ENCODE measurements around the gene CEP128.
A peak's percentile ranks its signal among the peaks of the same experiment; 100 is the strongest.

CEP128 gene

DNA sequence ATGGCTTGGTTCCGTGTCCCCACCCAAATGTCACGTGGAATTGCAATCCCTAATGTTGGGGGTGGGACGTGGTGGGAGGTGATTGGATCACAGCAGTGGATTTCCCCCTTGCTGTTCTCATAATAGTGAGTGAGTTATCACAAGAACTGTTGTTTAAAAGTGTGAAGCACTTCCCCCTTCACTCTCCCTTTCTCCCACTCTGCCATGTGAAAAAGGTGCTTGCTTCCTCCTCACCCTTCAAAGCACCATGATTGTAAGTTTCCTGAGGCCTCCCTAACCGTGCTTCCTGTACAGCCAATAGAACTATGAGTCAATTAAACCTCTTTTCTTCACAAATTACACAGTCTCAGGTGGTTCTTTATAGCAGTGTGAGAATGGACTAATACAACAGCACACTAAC lies 5.3 kb upstream of the CEP128 start:
- Histone ChIP-seq H2BK12ac (ENCODE audit: low read length) (no peak overlapping the region), H3K14ac (ENCODE audit: low read length) (no peak overlapping the region), H2BK5ac (ENCODE audit: low read depth, low read length, poor library complexity) (no peak overlapping the region), H3K27me3 (ENCODE audit: insufficient read depth, low read length) (no peaks in the 10 kb centered on the region), H3K9me3 (ENCODE audit: insufficient read depth, low read depth, low read length) (no peaks in the 10 kb centered on the region), H2AK5ac (ENCODE audit: low read length) (no peak overlapping the region), H3K4me2 (ENCODE audit: low read length) (no peak overlapping the region), H3K36me3 (ENCODE audit: control insufficient read depth in 1 of 2, insufficient read depth in 2 of 2, low read length in 2 of 2) (no peaks in the 10 kb centered on the region), H2AFZ (ENCODE audit: insufficient read depth, low read length, poor library complexity) (no peak overlapping the region), H3K9ac (ENCODE audit: low read length) (no peak overlapping the region), H3K4me1 (ENCODE audit: control insufficient read depth in 1 of 2, insufficient read depth in 2 of 2, low read length in 2 of 2) (no peaks in the 10 kb centered on the region), H2BK120ac (ENCODE audit: insufficient read depth, low read length, poor library complexity) (no peak overlapping the region), H4K91ac (ENCODE audit: low read depth, low read length) (no peak overlapping the region), H3K4ac (ENCODE audit: low read depth, low read length) (no peak overlapping the region), H3K18ac (ENCODE audit: low read length) (no peak overlapping the region), H4K12ac (ENCODE audit: low read depth, low read length) (no peak overlapping the region), H3K4me3 (ENCODE audit: low read depth, low read length) (no peak overlapping the region), H4K8ac (ENCODE audit: low read depth, low read length) (no peak overlapping the region), H3K79me1 (ENCODE audit: low read length) (peaks cover 3% of the 10 kb centered on the region), H3K79me2 (ENCODE audit: control insufficient read depth, insufficient read depth, low read length, poor library complexity) (no peaks in the 10 kb centered on the region), H3K23ac (ENCODE audit: low read length) (no peak overlapping the region), H3K27ac (ENCODE audit: low read depth, low read length) (no peak overlapping the region)
- DNase-seq = no peak
- no CpG with 5 or more reads among the region's 4 CpGs for WGBS (ENCODE audit: extremely low coverage, insufficient coverage, insufficient read length)

DNA sequence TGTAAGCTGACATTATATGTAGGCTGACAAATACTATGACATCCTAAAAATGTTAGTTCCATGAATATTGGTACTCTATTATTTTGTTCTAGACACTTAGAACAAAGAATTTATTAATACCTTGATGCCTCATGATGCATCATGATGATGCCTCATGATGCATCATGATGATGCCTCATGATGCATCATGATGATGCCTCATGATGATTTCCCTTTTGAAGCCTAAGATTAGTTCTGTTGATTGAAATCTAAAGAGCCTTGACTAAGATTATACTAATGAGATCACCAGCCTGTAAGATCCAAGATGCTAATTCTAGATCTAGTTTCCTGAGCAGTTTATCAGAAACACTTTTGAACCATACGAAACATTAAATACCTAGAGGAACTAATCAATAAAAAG lies 4.6 kb upstream of the CEP128 start:
- Histone ChIP-seq H3K4me3 (ENCODE audit: low read depth, low read length) (no peak overlapping the region), H4K91ac (ENCODE audit: low read depth, low read length) (no peak overlapping the region), H2AFZ (ENCODE audit: insufficient read depth, low read length, poor library complexity) (no peak overlapping the region), H3K18ac (ENCODE audit: low read length) (no peak overlapping the region), H3K27me3 (ENCODE audit: insufficient read depth, low read length) (no peaks in the 10 kb centered on the region), H2AK5ac (ENCODE audit: low read length) (no peak overlapping the region), H4K12ac (ENCODE audit: low read depth, low read length) (no peak overlapping the region), H3K27ac (ENCODE audit: low read depth, low read length) (no peak overlapping the region), H3K36me3 (ENCODE audit: control insufficient read depth in 1 of 2, insufficient read depth in 2 of 2, low read length in 2 of 2) (no peaks in the 10 kb centered on the region), H4K8ac (ENCODE audit: low read depth, low read length) (no peak overlapping the region), H3K4me1 (ENCODE audit: control insufficient read depth in 1 of 2, insufficient read depth in 2 of 2, low read length in 2 of 2) (no peaks in the 10 kb centered on the region), H3K79me2 (ENCODE audit: control insufficient read depth, insufficient read depth, low read length, poor library complexity) (peaks cover 1% of the 10 kb centered on the region), H3K79me1 (ENCODE audit: low read length) (peaks cover 3% of the 10 kb centered on the region), H3K14ac (ENCODE audit: low read length) (no peak overlapping the region), H2BK12ac (ENCODE audit: low read length) (no peak overlapping the region), H2BK5ac (ENCODE audit: low read depth, low read length, poor library complexity) (no peak overlapping the region), H3K4me2 (ENCODE audit: low read length) (no peak overlapping the region), H2BK120ac (ENCODE audit: insufficient read depth, low read length, poor library complexity) (no peak overlapping the region), H3K9ac (ENCODE audit: low read length) (no peak overlapping the region), H3K4ac (ENCODE audit: low read depth, low read length) (no peak overlapping the region), H3K9me3 (ENCODE audit: insufficient read depth, low read depth, low read length) (no peaks in the 10 kb centered on the region), H3K23ac (ENCODE audit: low read length) (no peak overlapping the region)
- WGBS (ENCODE audit: extremely low coverage, insufficient coverage, insufficient read length) = no CpG with 5 or more reads among the region's 1 CpG
- no peak for DNase-seq

DNA sequence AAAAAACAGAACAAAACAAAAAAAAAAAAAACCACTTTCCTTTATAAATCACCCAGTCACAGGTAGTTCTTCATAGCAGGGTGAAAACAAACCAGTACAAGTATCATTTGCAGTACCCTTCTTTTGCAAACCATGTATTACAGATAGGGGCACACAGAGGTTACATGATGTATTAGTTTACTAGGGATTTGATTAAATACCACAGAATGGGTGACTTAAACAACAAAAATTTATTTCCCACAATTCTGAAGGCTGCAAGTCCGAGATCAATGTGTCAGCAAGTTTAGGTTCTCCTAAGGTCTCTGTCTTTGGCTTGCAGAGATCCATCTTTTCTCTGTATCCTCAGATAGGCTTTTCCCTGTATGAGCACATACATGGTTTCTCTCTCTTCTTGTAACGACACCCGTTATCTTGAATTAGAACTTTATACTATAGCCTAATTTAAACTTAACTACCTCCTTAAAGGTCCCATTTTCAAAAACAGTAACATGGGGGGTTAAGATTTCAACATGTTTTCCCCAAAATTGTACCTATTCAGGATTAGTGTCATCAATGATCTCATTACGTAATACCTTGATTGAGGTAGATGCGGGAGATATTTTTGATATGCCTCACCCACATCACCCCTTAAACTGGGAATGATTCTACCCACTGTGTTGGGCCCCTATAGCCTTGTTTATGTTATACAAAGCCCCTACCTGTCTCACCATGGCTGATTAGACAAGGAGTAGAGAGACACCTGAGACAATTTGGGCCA lies 3.5 kb upstream of the CEP128 start:
- no peak overlapping the region for H3K9ac ChIP-seq (ENCODE audit: low read length)
- H2BK120ac ChIP-seq (ENCODE audit: insufficient read depth, low read length, poor library complexity) = no peak overlapping the region
- no CpG with 5 or more reads among the region's 5 CpGs for WGBS (ENCODE audit: extremely low coverage, insufficient coverage, insufficient read length)
- H2AK5ac ChIP-seq (ENCODE audit: low read length) = no peak overlapping the region
- DNase-seq = no peak
- no peak overlapping the region for H3K4me2 ChIP-seq (ENCODE audit: low read length)
- no peak overlapping the region for H3K4me3 ChIP-seq (ENCODE audit: low read depth, low read length)
- H2AFZ ChIP-seq (ENCODE audit: insufficient read depth, low read length, poor library complexity) = no peak overlapping the region
- no peak overlapping the region for H3K27ac ChIP-seq (ENCODE audit: low read depth, low read length)
- no peak overlapping the region for H3K18ac ChIP-seq (ENCODE audit: low read length)
- H3K36me3 ChIP-seq (ENCODE audit: control insufficient read depth in 1 of 2, insufficient read depth in 2 of 2, low read length in 2 of 2) = no peaks in the 10 kb centered on the region
- H3K9me3 ChIP-seq (ENCODE audit: insufficient read depth, low read depth, low read length) = no peaks in the 10 kb centered on the region
- H3K4me1 ChIP-seq (ENCODE audit: control insufficient read depth in 1 of 2, insufficient read depth in 2 of 2, low read length in 2 of 2) = no peaks in the 10 kb centered on the region
- H3K23ac ChIP-seq (ENCODE audit: low read length) = no peak overlapping the region
- H3K14ac ChIP-seq (ENCODE audit: low read length) = no peak overlapping the region
- H3K4ac ChIP-seq (ENCODE audit: low read depth, low read length) = no peak overlapping the region
- H4K8ac ChIP-seq (ENCODE audit: low read depth, low read length) = no peak overlapping the region
- H4K12ac ChIP-seq (ENCODE audit: low read depth, low read length) = no peak overlapping the region
- H3K79me2 ChIP-seq (ENCODE audit: control insufficient read depth, insufficient read depth, low read length, poor library complexity) = peaks cover 2% of the 10 kb centered on the region
- H2BK12ac ChIP-seq (ENCODE audit: low read length) = no peak overlapping the region
- no peak overlapping the region for H4K91ac ChIP-seq (ENCODE audit: low read depth, low read length)
- H3K79me1 ChIP-seq (ENCODE audit: low read length) = peaks cover 3% of the 10 kb centered on the region
- H3K27me3 ChIP-seq (ENCODE audit: insufficient read depth, low read length) = no peaks in the 10 kb centered on the region
- no peak overlapping the region for H2BK5ac ChIP-seq (ENCODE audit: low read depth, low read length, poor library complexity)

DNA sequence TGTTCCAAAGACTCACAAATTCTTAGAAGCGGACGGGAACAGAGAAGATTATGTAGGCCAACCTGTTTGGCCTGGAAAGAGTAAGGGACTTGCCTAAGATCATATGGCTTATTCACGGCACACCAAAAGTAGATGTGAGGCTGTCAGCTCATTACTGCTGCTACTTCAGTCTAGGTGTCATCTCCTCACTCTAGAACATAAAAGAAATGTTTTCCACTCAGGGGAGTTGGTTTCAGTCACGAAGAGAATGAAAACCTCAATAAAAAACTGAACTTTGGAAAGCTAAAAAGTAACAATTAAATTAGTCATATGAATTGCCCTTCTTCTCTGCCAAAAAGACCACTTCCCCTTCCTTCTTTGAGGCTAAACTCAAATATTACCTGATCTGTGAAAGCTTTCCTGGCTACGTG lies 658 bp upstream of the CEP128 start:
- DNase-seq = peak; percentile 49 to 79
- H2BK5ac ChIP-seq (ENCODE audit: low read depth, low read length, poor library complexity) = no peak overlapping the region
- H3K4me1 ChIP-seq (ENCODE audit: control insufficient read depth in 1 of 2, insufficient read depth in 2 of 2, low read length in 2 of 2) = no peaks in the 10 kb centered on the region
- no CpG with 5 or more reads among the region's 5 CpGs for WGBS (ENCODE audit: extremely low coverage, insufficient coverage, insufficient read length)
- H4K8ac ChIP-seq (ENCODE audit: low read depth, low read length) = peak overlapping the region; percentile 79
- H3K36me3 ChIP-seq (ENCODE audit: control insufficient read depth in 1 of 2, insufficient read depth in 2 of 2, low read length in 2 of 2) = peaks cover 0 to 1% of the 10 kb centered on the region in 2 experiments
- H3K4me2 ChIP-seq (ENCODE audit: low read length) = peak overlapping the region; percentile 66
- peaks cover 3% of the 10 kb centered on the region for H3K79me1 ChIP-seq (ENCODE audit: low read length)
- no peak overlapping the region for H3K27ac ChIP-seq (ENCODE audit: low read depth, low read length)
- H2AK5ac ChIP-seq (ENCODE audit: low read length) = no peak overlapping the region
- no peak overlapping the region for H4K91ac ChIP-seq (ENCODE audit: low read depth, low read length)
- no peak overlapping the region for H2BK12ac ChIP-seq (ENCODE audit: low read length)
- no peak overlapping the region for H3K18ac ChIP-seq (ENCODE audit: low read length)
- peak overlapping the region; percentile 79 for H2AFZ ChIP-seq (ENCODE audit: insufficient read depth, low read length, poor library complexity)
- H3K79me2 ChIP-seq (ENCODE audit: control insufficient read depth, insufficient read depth, low read length, poor library complexity) = peaks cover 2% of the 10 kb centered on the region
- H3K14ac ChIP-seq (ENCODE audit: low read length) = no peak overlapping the region
- H3K27me3 ChIP-seq (ENCODE audit: insufficient read depth, low read length) = no peaks in the 10 kb centered on the region
- H3K4ac ChIP-seq (ENCODE audit: low read depth, low read length) = no peak overlapping the region
- H3K9me3 ChIP-seq (ENCODE audit: insufficient read depth, low read depth, low read length) = no peaks in the 10 kb centered on the region
- no peak overlapping the region for H2BK120ac ChIP-seq (ENCODE audit: insufficient read depth, low read length, poor library complexity)
- H4K12ac ChIP-seq (ENCODE audit: low read depth, low read length) = peak overlapping the region; percentile 68
- no peak overlapping the region for H3K9ac ChIP-seq (ENCODE audit: low read length)
- H3K23ac ChIP-seq (ENCODE audit: low read length) = no peak overlapping the region
- H3K4me3 ChIP-seq (ENCODE audit: low read depth, low read length) = no peak overlapping the region
